ENCODE results near the gene DUSP28. TPM values are rescaled to one million over a fixed set of nuclear protein-coding genes. Genes with fewer than 3 reads are reported as not detected.

The DUSP28 gene
- total RNA-seq, 2 experiments from 2014 or later: 6.0 to 6.2 TPM

DNA sequence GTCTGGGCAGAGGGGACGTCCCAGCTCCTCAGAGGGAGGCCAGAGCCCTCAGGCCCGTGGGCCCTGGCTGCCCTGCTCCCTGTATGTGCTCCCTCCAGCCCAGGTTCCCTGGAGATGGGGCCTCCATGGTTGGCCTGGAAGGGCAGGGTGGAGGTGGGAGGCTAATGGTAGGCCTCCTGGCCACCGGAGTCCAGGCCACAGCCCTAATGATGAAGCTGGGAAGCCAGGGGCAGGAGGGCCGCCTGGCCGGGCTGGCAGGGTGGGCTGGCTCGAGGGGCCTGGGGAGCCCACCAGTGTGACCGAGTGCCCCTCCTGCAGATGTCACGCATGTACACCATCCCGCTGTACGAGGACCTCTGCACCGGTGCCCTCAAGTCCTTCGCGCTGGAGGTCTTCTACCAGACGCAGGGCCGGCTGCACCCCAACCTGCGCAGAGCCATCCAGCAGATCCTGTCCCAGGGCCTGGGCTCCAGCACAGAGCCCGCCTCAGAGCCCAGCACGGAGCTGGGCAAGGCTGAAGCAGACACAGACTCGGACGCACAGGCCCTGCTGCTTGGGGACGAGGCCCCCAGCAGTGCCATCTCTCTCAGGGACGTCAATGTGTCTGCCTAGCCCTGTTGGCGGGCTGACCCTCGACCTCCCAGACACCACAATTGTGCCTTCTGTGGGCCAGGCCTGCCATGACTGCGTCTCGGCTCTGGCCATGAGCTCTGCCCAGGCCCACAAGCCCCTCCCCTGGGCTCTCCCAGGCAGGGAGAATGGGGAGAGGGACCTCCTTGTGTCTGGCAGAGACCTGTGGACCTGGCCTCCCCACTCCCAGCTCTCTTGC, 17.3 kb downstream of the DUSP28 start:
- CTCF ChIA-PET: interaction anchor here (1.2 to 3.7 kb wide), 2 partner anchors 10 to 11 kb away, joined by 3 to 30 read pairs; no protein-coding TSS in a partner anchor
- POLR2A ChIA-PET: no interaction called here

DNA sequence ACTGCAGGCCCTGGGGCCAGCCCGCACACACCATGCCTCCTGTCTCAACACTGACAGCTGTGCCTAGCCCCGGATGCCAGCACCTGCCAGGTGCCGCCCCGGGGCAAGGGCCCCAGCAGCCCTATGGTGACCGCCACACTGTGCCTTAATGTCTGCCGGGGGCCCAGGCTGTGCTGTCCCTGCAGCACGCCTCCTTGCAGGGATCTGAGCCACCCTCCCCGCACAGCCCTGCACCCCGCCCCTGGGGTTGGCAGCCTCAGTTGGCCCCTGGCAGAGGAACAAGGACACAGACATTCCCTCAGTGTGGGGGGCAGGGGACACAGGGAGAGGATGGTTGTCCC, 17.9 kb downstream of the DUSP28 start:
- ChIA-PET CTCF (interaction anchor here (1.2 to 3.7 kb wide), 2 partner anchors 10 to 12 kb away, joined by 3 to 30 read pairs; no protein-coding TSS in a partner anchor), POLR2A (no interaction called here)

DNA sequence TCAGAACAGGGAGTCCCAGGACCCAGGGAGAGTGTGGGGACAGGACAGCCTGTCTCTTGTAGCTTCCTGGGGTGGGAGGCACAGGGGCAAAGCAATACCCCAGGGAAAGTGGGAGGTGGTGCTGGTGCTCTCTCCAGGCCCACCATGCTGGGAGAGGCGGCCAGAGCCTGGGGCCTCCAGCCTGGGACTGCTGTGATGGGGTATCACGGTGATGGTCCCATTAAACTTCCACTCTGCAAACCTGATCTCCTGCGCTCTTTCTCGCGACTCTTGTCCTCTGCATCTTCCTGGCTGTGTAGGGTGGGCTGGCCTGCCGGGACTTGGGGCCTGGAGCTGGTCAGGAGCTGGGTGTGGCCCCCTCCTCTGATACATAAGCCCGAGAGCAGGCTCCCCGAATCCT, 18.3 kb downstream of the DUSP28 start:
- ChIA-PET CTCF (interaction anchor here (3.7 kb wide), 1 partner anchor 12 kb away, joined by 30 read pairs; no protein-coding TSS in a partner anchor), POLR2A (no interaction called here)

DNA sequence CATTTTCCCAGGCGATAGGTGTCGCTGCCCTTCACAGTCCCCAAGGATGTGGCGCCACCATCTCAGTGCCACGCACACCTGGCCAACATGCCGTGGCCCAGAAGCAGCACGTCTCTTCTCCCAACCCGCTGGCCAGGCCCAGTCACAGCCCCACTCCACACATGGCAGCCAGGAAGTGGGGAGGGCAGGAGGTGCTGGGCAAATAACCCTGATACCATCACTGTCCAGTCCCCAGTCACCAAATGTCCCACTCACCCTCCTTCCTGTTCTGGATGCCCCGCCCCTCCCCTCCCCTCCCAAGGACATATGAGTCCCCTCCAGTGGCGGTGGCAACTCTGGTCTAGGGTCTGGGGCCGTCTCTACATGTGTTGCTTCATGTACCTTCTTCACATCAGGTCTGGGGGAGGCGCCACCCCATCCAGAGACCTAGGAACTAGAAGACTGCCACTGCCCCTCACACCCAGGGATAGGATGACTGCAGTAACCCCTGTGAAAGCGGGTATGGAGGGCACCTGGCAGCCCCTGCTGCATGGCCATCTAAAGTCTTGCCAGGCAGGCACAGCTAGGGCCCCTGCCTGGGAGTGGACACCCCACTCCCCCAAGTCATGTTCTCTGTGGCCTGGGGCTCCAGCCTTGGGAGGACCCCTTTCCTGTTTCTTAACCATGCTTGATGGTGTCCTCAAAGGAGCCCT, 19.1 kb downstream of the DUSP28 start:
- POLR2A ChIA-PET: interaction anchor here (1.1 to 1.5 kb wide), 4 partner anchors 10 to 18 kb away, joined by 3 to 11 read pairs (median 6); partner anchors contain the start of gene RNPEPL1
- CTCF ChIA-PET: interaction anchor here (1.0 to 3.7 kb wide), 6 partner anchors 8 to 65 kb away, joined by 3 to 30 read pairs (median 6); partner anchors contain the start of gene DUSP28

DNA sequence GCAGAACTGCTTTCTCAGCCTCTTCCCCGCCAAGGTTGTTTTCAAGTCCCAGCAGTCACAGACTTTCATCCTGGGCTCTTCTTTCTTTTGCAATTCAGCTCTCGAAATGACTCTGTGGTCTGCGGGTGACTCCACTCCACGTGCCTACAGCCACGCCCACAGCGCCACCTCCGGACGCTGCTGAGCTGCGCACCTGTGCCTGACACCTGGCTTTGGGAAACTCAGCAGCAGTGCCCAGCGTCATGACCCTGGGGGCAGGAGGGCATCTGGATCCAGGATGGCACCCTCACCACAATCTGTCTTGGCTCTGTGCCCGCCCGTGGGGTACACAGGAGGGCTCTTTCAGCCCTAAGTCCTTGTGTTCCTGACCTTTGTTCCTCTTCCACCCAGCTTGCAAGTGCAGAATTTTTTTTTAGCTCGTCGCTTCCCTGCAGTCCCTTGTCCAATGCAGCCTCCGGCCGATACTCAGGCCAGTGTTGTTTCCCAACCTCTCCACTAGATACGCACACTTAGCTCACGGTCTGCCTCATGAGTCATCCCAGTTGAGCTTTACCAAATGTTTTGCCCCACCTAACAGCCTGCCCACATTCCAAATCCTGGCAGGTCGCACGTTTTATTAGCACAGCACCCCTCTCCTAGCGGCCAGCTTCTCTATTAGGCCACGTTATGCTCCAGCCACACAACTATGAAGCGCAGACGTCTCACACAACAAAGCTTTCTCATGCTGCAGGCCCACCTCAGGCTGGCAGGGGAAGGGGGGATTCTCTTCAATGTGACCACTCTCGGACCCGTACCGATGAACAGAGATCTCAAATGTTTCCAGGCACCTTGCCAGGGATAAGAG, 19.8 kb downstream of the DUSP28 start:
- ChIA-PET POLR2A (interaction anchor here (0.6 to 1.5 kb wide), 5 partner anchors 9 to 19 kb away, joined by 3 to 11 read pairs (median 5); partner anchors contain the start of gene RNPEPL1), CTCF (interaction anchor here (1.0 to 3.7 kb wide), 6 partner anchors 9 to 66 kb away, joined by 3 to 30 read pairs (median 6); partner anchors contain the start of gene DUSP28)

DNA sequence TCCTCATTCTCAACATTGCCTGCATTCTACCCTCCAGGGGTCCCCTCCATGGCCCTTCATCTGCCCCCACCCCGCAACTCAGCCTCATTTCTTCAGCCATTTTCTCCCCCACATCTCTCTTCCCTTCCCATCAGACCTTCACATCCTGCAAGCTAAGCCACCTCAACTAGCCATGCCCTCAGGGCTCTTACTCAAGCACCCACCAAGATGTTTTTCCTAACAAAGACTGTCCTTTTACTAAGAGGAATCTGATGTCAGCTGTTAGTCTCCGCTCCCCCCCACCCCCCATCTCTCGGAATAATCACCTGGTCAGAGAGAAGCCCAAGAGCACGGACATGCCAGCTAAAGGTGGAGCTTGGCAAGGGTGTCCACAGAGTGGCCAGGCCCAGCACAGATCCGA, 21.7 kb downstream of the DUSP28 start:
- CTCF ChIA-PET: interaction anchor here (1.5 to 3.1 kb wide), 3 partner anchors 13 to 21 kb away, joined by 3 to 14 read pairs (median 8); partner anchors contain the start of gene DUSP28
- POLR2A ChIA-PET: no interaction called here

DNA sequence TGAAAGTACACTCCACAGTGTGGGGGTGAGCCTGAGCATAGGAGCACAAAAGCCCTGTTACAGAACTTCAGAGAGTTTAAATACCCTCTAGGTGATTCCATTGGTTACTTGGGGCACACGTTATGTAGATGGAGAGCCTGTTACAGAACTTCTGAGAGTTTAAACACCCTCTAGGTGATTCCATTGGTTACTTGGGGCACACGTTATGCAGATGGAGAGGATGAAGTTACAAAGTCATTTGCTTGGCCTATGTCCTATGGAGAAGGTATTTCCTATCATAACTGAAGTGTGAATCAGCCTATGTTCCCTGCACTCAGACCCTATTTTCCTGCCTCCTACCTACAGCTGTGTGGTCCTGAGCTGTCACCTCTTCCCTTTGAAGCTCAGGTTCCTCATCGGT, 22.6 kb downstream of the DUSP28 start:
- ChIA-PET POLR2A (no interaction called here), CTCF (interaction anchor here (1.7 kb wide), 1 partner anchor 17 kb away, joined by 8 read pairs; no protein-coding TSS in a partner anchor)

DNA sequence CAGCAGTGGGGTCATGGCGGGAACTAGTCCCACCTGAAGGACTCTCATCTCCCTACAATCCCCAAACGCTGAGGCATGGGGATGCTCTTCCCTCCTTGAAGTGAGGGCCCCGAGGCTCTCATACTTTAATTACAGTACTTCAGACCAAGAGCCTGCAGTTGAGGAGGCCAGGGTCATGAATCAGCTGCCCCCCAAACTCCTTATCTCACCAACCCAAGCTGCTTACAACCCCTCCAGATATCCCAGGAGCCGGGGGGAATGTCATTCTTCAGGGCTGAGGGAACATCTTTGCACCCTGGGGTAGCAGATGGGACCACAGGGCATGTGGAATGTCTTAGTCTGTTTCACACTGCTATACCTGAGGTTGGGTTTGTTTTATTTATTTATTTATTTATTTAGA, 23.6 kb downstream of the DUSP28 start:
- POLR2A ChIA-PET: no interaction called here

DNA sequence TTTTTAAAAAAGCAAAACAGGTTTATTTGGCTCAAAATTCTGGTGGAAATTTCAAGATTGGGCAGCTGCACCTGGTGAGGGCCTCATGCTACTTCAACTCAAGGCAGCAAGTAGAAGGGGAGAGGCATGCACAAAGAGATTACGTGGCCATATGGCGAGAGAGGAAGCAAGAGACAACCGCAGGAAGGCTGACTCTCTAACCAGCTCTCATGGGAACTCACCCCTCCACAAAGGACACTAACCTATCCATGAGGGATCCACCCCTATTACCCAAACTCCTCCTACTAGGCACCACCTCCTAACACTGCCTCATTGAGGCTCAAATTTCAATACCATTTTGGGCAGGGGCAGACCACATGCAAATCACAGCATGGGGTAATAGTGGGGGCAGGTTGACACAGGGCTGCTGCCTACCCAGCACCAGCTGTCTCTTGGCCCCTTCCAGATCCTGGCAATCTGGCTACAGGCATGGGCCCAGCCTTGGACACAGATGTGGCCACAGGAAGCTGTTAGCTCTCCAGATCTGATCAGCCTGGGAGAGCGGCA, 24.4 kb downstream of the DUSP28 start:
- CTCF ChIA-PET: interaction anchor here (5.9 kb wide), 1 partner anchor 19 kb away, joined by 42 read pairs; no protein-coding TSS in a partner anchor

More for the DNA sequence above, 23.6 kb downstream of the DUSP28 start:
- CTCF ChIA-PET: no interaction called here

DNA sequence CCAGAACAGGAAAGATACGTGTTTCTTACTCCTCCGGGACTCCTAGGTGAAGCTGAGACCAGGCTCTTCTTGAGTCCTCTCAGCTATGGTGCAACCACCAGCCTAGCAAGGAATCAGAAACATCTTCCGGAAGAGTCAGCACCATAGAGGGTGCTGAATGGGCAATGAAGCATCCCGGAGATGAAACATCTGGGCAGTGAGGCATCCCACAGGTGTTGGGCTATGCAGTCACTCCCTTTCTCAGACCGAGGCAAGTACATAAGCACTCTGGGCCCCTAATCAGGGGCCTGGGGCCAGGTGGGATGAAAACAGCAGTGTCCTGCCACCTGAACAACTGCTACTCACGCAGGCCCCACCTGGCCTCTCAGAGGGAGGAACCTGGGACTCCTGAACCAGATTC, 24.9 kb downstream of the DUSP28 start:
- CTCF ChIA-PET: interaction anchor here (2.5 to 5.9 kb wide), 2 partner anchors 19 to 36 kb away, joined by 6 to 42 read pairs; no protein-coding TSS in a partner anchor
- POLR2A ChIA-PET: interaction anchor here (2.6 to 3.6 kb wide), 3 partner anchors 16 to 36 kb away, joined by 17 to 52 read pairs (median 20); partner anchors contain the start of gene RNPEPL1

More for the DNA sequence above, 24.4 kb downstream of the DUSP28 start:
- POLR2A ChIA-PET: interaction anchor here (3.5 kb wide), 1 partner anchor 19 kb away, joined by 52 read pairs; no protein-coding TSS in a partner anchor

DNA sequence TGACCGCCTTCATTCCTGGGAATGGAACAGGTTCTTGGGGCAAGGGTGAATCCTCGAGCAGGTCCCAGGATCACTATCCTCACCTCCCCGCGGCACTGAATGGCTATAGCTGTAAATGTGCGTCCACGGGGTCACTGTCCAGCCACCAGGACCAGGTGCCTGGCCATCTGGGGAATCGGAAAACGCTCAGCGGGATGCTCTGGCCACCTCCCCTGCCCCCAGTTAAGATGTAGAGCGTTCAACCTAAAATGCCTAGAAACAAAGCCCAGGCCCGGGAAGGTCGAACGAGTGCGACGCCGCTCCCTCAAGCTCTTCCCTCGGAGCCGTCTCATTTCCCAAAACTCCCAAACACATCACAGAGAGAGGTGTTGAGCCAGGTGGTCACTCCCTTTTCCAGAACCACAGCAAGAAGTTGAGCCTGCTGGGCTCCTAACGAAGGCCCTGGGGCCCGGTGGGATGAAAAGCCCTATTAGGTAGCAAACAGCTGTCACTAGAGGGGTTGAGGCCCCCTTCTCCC, 25.6 kb downstream of the DUSP28 start:
- ChIA-PET CTCF (interaction anchor here (1.2 to 5.9 kb wide), 6 partner anchors 20 to 72 kb away, joined by 3 to 42 read pairs (median 8); partner anchors contain the start of gene DUSP28), POLR2A (interaction anchor here (0.7 to 3.6 kb wide), 10 partner anchors 14 to 517 kb away, joined by 3 to 52 read pairs (median 8); partner anchors contain the start of genes GPR35, MTERF4 and RNPEPL1)

DNA sequence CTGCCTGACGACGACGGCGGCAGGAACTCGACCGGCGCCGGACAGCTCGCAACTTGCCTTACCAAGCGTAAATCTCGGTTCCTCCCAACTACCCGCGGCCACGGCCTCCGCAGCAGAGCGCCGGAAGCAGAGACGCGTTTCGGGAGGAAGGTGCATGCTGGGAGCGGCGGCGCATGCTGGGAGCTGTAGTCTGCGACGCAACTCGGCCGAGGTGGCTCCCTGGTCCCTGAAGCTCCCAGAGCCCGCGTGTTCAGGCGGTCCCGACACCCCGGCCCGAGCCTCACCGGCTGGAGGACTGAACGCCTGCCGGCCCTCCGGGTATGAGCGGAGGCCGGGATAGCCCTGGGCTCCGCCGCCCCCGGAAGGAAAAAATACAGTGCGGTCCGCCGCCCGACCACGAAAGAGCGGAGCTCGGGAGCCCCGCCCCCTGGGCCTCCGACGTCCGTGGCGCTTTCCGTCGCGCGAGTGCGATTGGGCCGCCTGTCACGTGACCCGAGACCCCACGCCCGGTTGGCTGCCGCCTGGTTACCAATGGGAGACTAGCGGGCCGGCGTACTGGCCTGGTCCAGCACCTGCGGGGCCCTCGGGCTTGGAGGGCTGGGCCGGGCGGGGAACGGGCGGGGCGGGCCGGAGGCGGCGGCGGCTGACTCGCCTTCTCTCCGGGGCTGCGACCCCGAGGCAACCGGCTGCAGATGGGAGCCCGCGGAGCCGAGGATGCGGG, 26.2 kb downstream of the DUSP28 start, which contains the start of gene CAPN10:
Gene CAPN10 (plus strand): TSS at position 537 of the 721 bp plus-strand sequence. CDS start 178 bp downstream, at position 715.
- ChIA-PET CTCF (interaction anchor here (0.6 to 5.9 kb wide), 7 partner anchors 17 to 72 kb away, joined by 3 to 42 read pairs (median 6); partner anchors contain the start of gene DUSP28), POLR2A (interaction anchor here (0.7 to 3.6 kb wide), 12 partner anchors 15 to 516 kb away, joined by 3 to 52 read pairs (median 4); partner anchors contain the start of genes ANKMY1, GPR35, MTERF4 and RNPEPL1)

DNA sequence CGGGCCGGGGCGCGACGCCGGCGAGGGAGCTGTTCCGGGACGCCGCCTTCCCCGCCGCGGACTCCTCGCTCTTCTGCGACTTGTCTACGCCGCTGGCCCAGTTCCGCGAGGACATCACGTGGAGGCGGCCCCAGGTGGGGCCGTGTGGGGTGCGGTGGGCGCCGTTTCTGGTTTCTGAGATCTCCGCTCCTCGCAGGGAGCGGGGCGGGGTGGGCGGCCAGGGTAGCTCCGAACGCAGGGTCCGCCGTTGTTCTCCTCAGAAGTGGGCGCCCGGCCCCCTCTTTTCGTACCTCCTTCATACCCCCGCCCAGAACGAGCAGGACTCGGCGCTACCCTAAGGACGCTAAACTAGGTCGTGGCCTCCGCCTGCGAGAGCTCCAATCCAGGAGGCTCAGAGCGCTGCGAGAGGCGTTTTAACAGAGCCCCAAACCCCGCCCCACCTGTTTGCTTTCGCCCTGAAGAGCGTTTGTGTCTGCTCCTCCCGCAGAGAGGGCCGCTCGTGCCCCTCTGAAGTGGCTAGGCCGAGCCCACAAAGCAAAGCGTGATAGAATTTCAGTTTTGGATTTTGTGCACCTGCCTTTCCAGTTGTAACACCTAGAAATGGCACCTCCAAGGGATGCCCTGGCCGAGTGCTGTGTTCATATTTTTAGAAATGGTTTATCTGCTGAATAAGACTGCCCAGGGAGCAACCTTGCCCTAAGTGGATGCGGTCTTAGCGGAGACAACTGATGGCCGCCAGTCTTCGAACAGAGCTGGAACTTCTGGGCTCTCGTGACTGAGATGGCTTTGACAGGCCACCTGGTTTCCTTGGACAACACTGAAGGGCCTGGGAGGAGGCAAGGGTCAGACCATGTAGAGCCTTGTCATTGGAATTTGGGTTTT, 27.0 kb downstream of the DUSP28 start:
- ChIA-PET POLR2A (interaction anchor here (0.6 to 3.6 kb wide), 12 partner anchors 16 to 1470 kb away, joined by 3 to 52 read pairs (median 4); partner anchors contain the start of genes ANKMY1, GPR35, MTERF4 and RNPEPL1), CTCF (interaction anchor here (0.6 to 5.9 kb wide), 8 partner anchors 10 to 73 kb away, joined by 3 to 42 read pairs (median 6); partner anchors contain the start of gene DUSP28)

DNA sequence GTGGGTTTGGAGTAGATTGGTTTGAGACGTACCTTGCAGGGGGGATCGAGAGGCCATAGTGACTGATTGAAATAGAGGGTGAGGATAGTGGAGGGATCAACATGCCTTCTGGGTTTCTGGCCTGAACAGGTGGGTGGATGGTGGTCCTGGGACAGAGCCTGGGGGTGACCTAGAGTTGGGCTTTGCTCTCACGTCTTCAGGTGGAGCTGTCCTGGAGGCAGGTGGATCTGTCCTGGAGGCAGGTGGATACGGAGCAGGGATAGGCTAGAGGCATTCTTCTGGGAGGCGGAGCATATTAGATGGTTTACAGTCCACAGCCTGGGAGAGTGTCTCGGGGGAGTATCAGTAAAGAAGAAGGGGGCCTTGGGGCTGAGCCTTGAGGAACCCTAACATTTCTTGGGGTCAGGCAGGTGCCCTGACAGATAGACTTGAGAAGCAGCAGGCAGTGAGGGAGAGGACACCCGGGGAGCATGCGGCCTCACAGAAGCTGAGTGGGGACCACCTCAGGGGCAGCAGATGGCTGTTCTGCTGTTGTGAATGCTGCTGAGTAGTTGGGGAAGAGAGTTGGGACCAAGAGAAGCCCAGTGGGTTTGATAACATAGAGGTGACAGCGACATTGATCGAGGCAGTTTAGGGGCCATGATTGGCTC, 28.0 kb downstream of the DUSP28 start:
- ChIA-PET CTCF (interaction anchor here (1.0 to 5.9 kb wide), 3 partner anchors 9 to 22 kb away, joined by 3 to 42 read pairs (median 4); no protein-coding TSS in a partner anchor), POLR2A (interaction anchor here (0.6 to 3.6 kb wide), 4 partner anchors 8 to 37 kb away, joined by 3 to 52 read pairs (median 15); partner anchors contain the start of gene GPR35)

DNA sequence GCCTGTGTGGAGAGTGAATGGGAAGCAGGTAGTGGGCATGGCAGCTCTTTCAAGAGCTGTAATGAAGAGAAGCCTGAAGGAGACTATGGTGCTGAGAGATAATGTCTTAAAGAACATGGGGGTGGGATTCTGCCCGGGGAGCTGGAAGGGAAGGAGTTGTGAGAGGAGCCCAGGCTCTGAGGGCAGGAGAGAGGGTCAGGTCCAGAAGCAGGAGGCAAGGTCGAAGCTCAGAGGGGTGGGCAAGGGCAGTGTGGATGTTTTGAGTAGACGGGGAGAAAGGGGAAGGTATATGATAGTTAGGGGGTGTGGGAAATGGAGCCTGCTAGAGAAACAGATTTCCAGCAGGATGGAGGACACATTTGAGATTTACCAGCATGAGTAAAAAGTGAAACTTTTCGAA, 28.5 kb downstream of the DUSP28 start:
- POLR2A ChIA-PET: interaction anchor here (0.6 to 3.6 kb wide), 2 partner anchors 9 to 33 kb away, joined by 3 to 17 read pairs; no protein-coding TSS in a partner anchor
- CTCF ChIA-PET: interaction anchor here (0.8 to 5.9 kb wide), 3 partner anchors 9 to 32 kb away, joined by 3 to 42 read pairs (median 4); no protein-coding TSS in a partner anchor

All from activated CD8-positive, alpha-beta memory T cell treated with anti-CD3 and anti-CD28 coated beads for 36 hours (primary cell).